Measurements from ENCODE around the gene DNAH1. TPM values are rescaled to one million over a fixed set of nuclear protein-coding genes. Genes with fewer than 3 reads are reported as not detected.

The DNAH1 gene
- total RNA-seq, 2 donors from 2014 or later: 1.5 to 2.5 TPM

- no peak for DNase-seq (ENCODE audit: low spot score)
- Histone ChIP-seq H3K9me3 (no peaks in the 10 kb centered on the region), H3K27me3 (no peaks in the 10 kb centered on the region), H3K4me1 (peaks cover 0 to 74% of the 10 kb centered on the region in 2 donors), H3K4me3 (no peak overlapping the region), H3K36me3 (no peaks in the 10 kb centered on the region), H3K27ac (peak overlapping the region; percentile 36 to 38)
- TF ChIP-seq CTCF (IDR thresholded peaks at IDR 0.05): no peak
Observed at GRCh38 chr3:52432691-52433141, 116.6 kb downstream of the DNAH1 start.

- Histone ChIP-seq H3K9me3 (no peaks in the 10 kb centered on the region), H3K27me3 (no peaks in the 10 kb centered on the region), H3K4me1 (peaks cover 0 to 74% of the 10 kb centered on the region in 2 donors), H3K4me3 (no peak overlapping the region), H3K27ac (peak overlapping the region; percentile 36 to 38), H3K36me3 (no peaks in the 10 kb centered on the region)
- TF ChIP-seq CTCF (IDR thresholded peaks at IDR 0.05): no peak
- DNase-seq (ENCODE audit: low spot score): no peak
Observed at GRCh38 chr3:52433328-52433995, 117.3 kb downstream of the DNAH1 start.

- no peaks in the 10 kb centered on the region for H3K27me3 ChIP-seq
- no peak for TF ChIP-seq CTCF (IDR thresholded peaks at IDR 0.05)
- H3K4me1 ChIP-seq: peaks cover 0 to 70% of the 10 kb centered on the region in 2 donors
- H3K36me3 ChIP-seq: no peaks in the 10 kb centered on the region
- H3K4me3 ChIP-seq: no peak overlapping the region
- no peak for DNase-seq (ENCODE audit: low spot score)
- no peaks in the 10 kb centered on the region for H3K9me3 ChIP-seq
- H3K27ac ChIP-seq: peak overlapping the region; percentile 36 to 38
Observed at GRCh38 chr3:52433996-52434479, 117.9 kb downstream of the DNAH1 start.

GRCh38 chr3:52434491-52435115 is 118.5 kb downstream of the DNAH1 start:
- H3K27ac ChIP-seq: peak overlapping the region; percentile 36 to 38
- no peak for DNase-seq (ENCODE audit: low spot score)
- no peaks in the 10 kb centered on the region for H3K9me3 ChIP-seq
- TF ChIP-seq CTCF (IDR thresholded peaks at IDR 0.05): no peak
- peaks cover 0 to 65% of the 10 kb centered on the region in 2 donors for H3K4me1 ChIP-seq
- no peak overlapping the region for H3K4me3 ChIP-seq
- no peaks in the 10 kb centered on the region for H3K27me3 ChIP-seq
- no peaks in the 10 kb centered on the region for H3K36me3 ChIP-seq

GRCh38 chr3:52435246-52436101 is 119.4 kb downstream of the DNAH1 start:
- Histone ChIP-seq H3K36me3 (no peaks in the 10 kb centered on the region), H3K4me3 (no peak overlapping the region), H3K4me1 (peaks cover 0 to 59% of the 10 kb centered on the region in 2 donors), H3K27ac (no peak overlapping the region), H3K9me3 (no peaks in the 10 kb centered on the region), H3K27me3 (no peaks in the 10 kb centered on the region)
- no peak for DNase-seq (ENCODE audit: low spot score)
- no peak for TF ChIP-seq CTCF (IDR thresholded peaks at IDR 0.05)

Data from right atrium auricular region (tissue), 2 donors.